Measurements from ENCODE around the gene MAP7D2.

The MAP7D2 gene

DNA sequence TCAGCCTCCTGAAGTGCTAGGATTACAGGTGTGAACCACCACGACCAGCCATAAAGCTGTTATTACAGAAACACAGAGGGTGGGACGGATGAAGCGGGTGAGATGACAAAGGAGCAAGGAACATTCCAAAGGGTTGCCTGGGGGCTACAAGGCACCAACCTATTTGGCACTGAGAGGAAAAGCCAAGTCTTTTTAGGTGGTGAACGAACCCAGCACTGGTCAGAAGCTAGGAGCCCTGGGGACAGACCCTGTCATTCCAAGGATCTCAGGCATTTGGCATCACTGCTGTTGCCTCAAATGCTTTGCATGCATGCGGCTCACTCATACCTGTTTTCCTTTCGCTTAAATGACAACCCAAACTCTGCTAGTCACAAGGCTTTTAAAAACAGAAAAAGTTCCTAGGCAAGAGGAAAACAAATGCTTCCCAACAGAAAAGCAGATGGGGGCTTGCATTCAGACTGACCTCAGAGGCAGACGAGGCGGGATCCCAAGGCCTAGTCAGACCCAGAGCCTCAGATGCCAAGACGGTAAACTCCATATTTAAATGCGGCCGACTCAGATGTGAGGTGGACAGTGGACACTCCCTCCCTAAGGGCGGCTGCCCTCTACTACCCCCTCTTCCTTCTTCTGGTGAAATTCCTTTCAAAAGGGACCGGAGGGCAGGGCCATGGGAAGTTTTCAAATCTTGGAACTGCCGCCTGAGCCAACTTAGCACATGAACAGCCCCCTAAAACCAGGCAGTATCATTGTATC is 4.5 kb downstream of the MAP7D2 start:
- no peak for DNase-seq

DNA sequence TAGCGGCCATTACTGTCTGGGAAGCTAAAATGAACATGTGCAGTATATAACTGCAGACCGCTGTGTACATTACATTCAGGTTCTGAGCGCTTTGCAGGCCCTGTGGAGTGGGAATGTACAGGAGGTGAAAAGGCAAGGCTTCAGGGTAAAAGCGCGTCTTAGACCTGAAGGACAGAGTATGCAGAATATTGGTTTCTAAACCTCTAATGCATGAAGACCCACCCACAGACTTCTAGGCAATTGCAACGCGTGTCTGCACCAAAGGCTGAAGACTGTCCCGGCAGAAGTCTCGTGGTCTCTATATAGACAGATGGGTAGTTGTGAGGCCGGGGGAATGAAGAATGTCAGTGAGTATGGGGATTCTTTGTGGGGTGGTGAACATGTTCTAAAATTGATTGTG is 5.4 kb downstream of the MAP7D2 start:
- no peak for DNase-seq

DNA sequence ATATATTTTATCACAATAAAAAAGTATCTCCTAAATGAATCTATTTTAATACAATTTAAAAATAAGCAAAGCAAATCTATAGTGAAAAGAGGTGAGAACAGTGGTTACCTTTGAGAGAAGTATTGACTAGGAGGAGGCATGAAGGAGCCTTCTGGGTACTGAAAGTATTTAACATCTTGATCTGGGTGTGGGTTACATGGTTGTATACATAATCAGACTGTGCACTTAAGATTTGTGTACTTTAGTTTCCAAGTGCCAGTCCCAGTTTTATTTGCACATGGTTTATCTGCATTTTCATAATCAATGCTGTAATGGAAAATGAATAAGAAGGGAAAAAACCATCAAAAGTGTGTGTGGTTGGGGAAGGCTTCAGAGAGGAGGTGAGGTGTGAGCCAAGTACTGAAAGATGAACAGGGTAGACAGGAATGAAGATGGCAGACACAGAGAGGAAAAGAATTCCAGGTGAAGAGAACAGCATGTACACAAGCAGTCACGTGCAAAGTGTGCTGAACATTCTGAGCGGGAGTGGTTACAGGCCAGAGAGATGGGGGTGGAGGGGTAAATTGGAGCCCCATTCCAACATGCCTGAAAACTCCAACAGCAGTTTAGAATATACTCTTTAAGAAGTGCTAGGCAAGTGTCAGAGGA is 14.6 kb downstream of the MAP7D2 start:
- DNase-seq: no peak

DNA sequence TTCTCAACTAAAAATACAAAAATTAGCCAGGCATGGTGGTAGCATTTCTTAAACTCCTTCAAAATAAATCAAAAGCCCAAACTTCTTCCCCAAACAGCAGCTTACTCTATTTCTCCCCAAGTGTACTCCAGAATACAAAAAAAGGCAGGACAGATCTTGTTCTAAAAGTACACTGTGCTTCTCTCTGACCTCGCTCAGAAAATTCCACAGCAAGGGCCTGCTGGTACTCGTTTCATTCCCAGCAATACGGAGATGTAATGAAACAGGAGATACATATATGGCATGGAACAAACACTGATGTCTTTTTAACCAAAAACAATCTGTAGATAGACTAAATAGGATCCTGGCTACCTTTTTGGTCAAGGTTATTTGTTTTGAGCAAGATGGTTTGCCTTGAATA is 25.2 kb downstream of the MAP7D2 start:
- DNase-seq: no peak

DNA sequence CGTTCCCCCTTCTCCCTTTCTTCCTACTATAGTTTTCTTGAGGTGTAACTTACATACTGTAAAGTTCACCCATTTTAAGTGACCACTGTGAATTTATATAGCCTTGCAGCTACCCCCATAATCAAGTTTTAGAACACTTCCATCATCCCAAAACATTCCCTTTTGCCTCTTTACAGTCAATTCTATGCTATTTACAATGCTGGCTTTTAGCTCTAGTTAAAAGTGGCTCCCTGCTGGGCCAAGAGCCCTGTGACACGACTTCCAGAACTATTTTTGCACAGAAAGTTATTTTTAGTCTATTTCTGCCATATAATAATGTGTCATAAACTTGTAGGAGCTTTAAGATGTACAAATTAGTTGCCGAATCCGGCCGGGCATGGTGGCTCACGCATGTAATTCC is 26.9 kb downstream of the MAP7D2 start:
- no peak for DNase-seq

DNA sequence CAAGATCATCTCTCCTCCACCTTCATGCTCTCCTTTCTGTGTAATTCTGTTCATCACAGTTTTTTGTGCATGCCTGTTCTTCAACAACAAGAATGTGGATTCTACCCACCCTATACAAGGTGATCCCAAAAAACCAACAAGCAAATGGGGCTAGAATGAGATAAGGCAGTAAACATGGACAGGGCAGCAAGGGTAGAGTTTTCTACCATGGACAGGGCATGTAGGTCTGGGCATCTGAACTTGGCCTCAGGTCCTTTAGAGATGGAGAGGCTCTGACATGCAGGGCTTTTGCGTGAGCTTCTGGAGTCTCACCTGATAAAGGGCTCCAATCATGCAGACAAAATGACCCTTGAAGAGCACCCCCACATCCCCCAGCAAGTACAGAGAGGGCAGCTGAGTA is 36.4 kb downstream of the MAP7D2 start:
- no peak for DNase-seq

DNA sequence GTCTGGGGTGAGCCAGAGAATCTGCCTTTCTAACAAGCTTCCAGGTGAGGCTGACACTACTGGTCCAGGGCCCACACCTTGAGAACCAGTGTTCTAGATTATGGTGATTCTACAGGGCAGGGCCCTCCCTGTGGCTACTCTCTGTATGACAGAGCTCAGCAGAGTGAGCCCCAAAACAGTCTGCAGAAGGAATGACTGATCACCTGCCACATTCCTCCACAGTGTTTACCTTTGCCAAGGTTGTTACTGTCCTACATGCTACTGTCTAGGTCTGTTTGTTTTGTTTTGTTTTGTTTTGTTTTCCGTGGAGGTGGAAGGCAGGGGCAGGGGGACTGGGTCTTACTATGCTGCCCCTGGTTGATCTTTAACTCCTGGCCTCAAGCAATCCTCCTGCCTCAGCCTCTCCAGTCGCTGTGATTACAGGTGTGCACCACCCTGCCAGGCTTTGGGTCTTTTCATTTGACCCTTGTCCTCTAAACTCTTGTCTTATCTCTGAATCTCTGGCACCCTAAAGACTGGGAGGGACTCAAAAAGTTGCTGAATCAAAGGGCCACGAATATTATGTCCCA is 45.1 kb downstream of the MAP7D2 start:
- no peak for DNase-seq

DNA sequence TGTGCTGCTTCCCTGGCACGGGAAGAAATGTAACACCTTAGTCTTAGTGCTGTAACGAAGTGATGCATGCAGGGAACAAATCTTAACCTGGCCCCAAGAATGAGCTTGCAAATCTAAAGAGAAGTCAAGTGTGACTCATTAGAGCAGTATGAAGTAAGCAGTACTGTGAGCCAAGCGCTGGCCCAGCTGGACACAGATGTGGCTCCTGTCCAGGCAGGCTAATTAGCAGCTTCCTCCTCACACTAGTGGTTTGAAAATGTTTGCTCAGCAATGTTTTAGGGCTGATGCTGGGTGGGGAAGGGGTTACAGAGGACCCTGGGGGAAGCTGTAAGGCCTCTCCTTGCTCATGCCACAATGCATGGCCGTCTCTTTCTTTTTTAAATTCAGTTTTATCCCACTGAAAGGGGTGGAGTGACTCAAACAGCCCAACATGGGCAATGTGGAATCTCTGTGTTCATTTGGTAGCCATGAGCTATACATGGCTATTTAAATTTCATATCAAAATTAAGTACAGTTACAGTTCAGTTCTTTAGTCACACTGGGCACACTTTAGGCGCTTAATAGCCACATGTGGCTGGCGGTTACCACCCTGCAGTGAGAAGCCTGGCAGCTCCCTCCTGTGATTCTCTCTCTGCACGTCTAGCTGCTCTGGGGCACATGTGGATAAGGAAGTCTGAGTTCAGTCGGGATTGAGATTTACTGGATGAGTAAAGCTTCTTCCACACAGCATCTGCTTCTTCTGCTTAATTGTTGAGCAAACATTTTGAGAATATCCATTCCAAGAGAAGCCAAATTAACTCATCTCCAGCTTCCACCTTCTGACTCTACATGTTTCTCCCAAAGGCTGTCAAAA is 48.8 kb downstream of the MAP7D2 start:
- no peak for DNase-seq

DNA sequence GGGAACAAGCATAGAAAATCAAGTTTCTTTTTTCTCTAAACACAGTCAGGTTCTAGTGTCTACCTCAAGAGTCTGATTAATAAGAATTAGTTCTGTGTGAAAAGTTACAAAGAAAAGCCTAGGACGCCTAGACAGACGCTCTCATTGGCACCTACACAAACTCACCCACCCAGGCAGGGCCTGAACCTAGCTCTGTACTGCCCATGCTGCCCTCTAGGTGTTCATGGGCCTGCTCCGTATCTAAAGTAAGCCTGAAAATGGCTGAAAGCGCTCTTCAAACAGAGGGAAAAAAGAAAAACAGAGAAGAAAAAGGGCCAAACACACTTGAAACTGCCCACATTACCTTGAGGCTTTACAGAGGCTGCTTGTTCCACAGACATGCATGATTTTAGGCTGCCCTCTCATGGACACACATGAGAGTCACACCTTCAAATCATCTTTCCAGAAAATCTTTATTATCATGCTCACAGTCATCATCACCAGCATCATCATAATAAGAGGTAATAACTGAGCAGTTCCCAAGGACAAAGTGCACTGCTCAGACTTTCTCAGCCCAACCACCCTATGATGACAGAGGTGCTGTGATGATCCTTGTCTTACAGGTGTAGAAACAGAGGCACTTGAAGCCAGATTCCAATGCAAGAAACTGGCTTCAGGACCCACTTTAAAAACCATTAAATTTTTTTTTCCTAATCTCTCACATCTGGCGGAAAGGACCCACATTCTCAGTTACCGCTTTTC is 49.6 kb downstream of the MAP7D2 start:
- no peak for DNase-seq

DNA sequence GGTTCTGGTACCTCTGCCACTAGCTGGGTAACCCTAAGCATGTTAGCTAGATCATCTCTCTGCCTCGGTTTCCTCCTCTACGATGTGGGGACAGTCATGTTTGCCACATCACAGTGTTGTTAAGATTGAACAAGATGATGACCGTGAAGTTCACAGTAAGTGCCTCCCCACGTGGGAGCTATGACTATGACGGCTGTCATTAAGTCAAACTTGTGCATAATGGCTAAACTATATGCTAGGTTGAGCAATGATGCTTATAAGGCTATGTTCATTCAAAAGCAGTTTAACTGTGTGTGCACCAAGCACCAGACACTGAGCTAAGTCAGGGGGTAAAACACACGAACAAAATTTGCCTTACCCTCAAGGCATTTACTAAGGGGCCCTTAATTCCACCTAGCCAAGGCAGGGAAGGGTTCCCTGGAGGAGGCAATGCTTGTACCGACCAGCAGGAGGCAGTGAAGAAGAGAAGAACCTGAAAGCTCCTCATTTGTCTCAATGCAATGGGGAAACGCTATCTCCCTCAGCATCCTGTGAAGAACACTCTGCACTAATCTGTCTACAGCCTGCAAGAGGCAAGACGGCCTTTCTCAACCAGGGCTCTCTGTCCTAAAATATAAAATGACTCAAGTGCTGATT is 52.9 kb downstream of the MAP7D2 start:
- no peak for DNase-seq

DNA sequence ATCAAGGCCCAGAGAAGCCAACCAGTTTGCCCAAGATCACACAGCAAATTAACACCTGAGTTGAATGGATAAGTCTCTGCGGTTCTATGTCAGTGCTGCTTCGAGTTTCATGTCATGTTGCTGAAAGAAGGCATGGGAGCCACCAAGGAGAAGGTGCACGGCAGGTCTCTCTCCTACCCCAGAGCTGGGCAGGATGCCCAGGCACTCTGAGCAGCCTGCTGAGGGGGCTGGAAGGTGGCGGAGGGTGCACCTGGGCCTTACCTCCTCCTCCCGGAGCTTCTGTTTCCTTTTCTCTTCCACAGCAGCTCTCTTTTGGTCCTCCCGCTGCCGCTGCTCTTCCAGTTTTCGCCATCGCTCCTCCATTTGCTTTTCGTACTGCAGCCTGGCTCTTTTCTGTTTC is 53.6 kb downstream of the MAP7D2 start:
- DNase-seq: no peak

DNA sequence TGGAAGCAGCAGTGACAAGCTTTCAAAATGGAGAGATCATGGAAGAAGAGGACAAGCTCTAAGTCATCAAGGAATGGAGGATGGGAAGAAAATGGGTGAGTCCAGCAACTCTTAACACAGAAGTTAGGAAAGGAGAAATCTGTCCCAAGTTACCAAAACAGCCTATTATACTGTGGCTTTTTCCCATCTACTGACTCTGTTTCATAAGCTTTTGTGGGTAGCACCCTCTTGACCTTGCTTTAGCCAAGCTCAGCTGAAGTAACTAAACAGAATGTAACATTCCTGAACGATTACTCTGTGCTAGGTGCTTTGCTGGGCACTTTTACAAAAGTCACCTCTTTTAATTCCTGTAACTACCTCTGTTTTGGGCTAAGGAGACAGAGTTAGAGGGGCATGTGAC is 54.9 kb downstream of the MAP7D2 start:
- DNase-seq: no peak

DNA sequence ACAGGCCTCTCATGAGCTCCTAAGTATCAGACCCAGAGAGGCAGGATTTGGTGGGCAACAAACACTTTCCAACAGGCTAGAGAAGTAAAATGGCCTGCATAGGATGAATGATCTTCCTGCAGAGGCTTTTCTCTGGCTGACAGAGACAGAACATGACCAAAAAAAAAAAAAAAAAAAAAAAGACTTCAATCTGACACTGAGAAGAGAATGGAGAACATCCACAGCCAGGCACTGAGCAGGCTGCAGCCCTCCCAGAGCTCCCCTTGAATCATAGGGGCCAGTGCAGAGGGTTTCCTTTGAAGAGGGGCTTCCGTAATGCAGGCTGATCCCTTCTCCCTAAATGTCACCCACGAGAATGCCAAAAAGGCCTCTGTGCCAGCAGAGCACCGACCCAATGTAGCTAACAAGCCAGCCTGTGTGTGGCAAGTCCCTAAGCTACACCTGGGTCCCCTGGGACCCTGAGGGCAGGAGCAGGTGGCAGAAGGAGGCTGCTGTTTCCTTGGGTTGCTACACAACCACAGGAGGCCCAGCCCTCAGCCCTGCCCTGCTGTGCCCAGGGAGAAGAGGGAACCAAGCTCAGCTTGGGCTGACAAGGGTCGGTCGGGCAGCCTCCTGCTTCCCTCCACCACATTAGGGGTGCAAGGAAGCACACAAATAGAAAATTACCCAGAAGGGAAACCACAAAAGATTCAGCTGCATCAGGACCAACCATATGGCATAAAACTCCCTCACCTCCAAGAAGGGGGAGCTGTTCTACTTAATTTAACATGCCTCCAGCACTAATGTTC is 55.6 kb downstream of the MAP7D2 start:
- no peak for DNase-seq

DNA sequence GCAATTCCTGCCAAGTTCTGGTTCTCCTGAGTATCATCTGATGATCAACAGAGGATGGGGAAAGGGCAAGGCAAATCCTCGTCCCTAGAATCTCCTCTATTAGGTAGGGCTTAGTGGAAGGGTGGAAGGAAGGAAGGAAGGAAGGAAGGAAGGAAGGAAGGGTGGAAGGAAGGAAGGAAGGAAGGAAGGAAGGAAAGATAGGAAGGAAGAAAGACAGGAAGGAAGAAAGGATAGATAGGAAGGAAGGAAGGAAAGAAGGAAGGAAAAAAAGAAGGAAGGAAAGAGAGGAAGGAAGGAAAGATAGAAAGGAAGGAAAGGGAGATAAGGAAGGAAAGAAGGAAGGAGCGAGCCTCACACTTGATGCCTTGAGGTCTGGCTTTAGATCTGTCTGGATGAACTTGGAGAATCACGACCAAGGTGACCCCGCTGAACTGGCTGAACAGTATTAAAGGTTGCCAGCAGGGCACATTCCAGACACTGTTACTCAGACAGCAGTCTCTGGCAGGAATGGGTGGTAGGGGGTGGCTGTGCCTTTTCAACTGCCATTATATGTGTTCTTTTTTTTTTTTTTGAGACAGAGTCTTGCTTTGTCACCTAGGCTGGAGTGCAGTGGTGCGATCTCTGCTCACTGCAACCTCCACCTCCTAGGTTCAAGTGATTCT is 57.1 kb downstream of the MAP7D2 start:
- no peak for DNase-seq

DNA sequence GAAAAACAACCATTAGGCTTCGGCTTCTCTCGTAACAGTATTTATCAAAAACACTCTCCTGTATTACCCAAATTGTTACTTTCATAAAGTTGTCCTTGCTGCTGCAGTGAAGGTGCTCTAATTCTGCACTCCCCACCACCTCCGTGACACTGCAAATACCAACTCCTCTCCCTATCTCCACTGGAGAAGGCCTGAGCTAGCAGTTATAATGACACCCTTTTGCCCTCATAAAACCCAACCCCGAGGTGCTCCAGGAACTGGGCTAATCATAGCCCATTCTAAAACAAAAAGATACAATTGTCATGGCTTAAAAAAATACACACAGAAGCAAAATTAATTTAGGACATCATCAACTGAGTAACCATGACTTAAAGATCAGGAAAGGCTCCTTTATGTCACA is 59.2 kb downstream of the MAP7D2 start:
- no peak for DNase-seq

DNA sequence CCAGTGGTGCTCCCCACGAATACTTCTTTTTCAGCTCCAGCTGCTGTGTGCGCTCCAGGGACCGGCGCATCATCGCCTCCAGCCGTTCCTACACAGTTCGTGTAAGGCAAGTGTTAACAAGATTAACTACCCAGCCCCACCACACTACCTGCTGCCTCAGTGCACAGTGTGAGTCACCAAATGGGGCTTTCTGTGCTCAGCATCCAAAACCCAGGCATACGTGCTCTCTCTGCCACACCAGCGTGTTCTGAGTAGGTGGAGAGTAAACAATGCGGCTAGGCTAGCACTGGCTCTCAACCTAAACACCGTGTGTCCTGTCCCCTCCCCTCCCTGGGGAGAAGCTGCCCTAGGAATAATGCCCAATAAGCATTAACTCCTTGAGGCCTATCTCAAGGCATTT is 60.0 kb downstream of the MAP7D2 start:
- no peak for DNase-seq

DNA sequence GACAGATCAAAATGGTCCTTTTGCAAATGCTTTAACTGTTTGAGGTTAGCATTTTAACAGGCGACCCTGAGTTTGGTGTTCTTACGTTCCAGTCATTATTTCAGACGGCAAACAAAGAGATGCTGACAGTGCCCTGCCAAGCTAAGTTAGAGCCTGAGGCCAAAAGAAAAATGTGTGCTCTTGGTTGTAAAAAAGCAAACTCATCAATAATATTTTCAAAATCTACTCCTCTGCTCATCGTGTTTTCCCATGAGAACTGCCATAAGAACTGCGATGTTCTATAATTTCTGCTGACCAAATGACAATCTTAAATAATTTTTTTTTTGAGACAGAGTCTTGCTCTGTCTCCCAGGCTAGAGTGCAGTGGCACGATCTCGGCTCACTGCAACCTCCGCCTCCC is 63.2 kb downstream of the MAP7D2 start:
- no peak for DNase-seq

DNA sequence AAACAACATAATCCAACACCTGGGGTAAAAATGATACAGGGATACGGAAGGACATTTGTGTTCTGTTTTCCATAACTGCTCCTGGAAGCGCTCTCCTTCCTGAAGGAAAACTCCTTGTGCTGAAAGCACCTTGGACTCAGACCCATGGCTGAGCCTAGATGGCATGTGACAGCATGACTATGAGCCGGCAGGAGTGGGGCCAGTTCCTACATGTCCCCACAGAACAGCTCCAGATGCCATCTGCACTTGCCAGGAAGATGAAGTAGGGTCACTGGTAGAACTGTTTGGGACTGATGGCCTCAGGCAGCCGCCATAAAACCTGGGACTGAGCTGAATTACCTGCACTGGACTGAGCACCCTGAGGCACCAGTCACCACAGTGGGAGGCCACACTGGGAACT is 69.8 kb downstream of the MAP7D2 start:
- DNase-seq: no peak

DNA sequence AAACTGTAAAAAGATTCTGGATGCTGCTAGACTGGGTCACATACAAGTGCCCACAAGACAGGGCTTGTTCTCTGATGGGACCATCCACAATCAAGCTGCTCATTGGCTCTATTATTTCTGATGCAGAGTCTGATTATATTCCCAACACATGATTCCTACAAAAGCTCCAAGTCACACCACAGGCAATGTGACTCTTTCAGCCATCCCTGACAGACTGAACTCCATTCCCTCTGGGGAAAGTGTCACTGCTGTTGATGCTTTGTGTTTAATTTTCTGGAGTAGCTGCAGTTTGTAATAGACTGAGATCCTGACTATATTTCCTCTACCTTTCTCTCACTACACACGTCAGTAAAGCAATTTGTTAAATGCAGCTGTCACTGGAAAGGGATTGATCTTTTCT is 70.5 kb downstream of the MAP7D2 start:
- DNase-seq: no peak

DNA sequence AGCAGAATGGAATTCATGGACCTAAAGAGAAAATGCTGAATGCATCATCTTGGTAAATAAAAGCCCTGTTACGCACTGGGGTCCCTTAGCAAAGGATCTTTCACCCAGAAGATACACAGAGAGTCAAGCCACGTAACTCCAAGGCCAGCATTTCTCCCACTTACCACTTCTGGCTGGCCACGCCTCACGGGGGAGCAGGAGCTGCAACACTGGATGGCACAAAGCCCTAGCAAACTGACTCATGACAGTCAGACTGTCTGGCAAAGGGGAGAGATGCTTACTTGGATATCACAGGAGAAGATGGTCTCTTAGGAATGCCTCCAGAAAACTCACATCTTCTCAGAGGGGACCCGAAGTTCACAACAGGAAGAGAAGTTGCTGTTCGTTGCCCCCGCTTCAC is 74.5 kb downstream of the MAP7D2 start:
- no peak for DNase-seq

DNA sequence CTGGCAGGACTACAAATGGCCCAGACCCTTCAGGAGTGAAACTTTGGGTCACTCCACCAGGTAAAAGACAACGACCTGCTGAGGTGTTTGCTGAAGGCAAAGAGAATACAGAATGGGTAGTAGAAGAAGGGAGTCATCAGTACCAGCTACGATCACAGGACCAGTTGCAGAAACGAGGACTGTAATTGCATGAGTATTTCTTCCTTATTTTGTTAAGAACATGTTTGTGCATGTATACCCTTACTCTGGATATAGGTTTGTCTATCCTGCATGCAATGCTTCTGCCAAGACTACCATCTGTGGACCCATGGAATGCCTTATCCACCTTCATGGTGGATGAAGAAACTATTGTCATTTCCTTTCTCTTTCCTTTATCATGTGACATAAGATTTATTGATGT is 77.7 kb downstream of the MAP7D2 start:
- no peak for DNase-seq
